DMS79 treated with DMSO at 0.1 percent for 48 hours (cell line): ENCODE measurements around the gene PPP2R2C.

Experiments
- DNase-seq: peaks from one replicate; lab custom pipeline; 2025; lab: John Stamatoyannopoulos, UW

PPP2R2C gene

GRCh38 chr4:6472387-6473263 is at the start of gene PPP2R2C:
PPP2R2C (minus strand) TSS chr4:6472614; CDS start chr4:6472229, 385 bp downstream.
- DNase-seq, result peak; percentile 9

- DNase-seq, result no peak
These were observed 48.6 kb upstream of the PPP2R2C start for GRCh38 chr4:6520978-6521377.

GRCh38 chr4:6520051-6520636 is 47.7 kb upstream of the PPP2R2C start:
- no peak for DNase-seq

GRCh38 chr4:6517171-6517570 is 44.8 kb upstream of the PPP2R2C start:
- DNase-seq, result no peak

GRCh38 chr4:6516762-6517161 is 44.3 kb upstream of the PPP2R2C start:
- DNase-seq, result no peak

GRCh38 chr4:6516281-6516680 is 43.9 kb upstream of the PPP2R2C start:
- no peak for DNase-seq

- no peak for DNase-seq
These were observed 41.3 kb upstream of the PPP2R2C start for GRCh38 chr4:6513678-6514077.

- DNase-seq, result no peak
These were observed 37.2 kb upstream of the PPP2R2C start for GRCh38 chr4:6509587-6509986.

- no peak for DNase-seq
These were observed 34.9 kb upstream of the PPP2R2C start for GRCh38 chr4:6507345-6507744.

- DNase-seq, result no peak
These were observed 34.3 kb upstream of the PPP2R2C start for GRCh38 chr4:6506616-6507140.

- no peak for DNase-seq
These were observed 32.6 kb upstream of the PPP2R2C start for GRCh38 chr4:6504900-6505496.

GRCh38 chr4:6502747-6503465 is 30.5 kb upstream of the PPP2R2C start:
- no peak for DNase-seq

GRCh38 chr4:6502147-6502546 is 29.7 kb upstream of the PPP2R2C start:
- DNase-seq, result no peak

- DNase-seq, result no peak
These were observed 28.8 kb upstream of the PPP2R2C start for GRCh38 chr4:6501171-6501570.

- DNase-seq, result no peak
These were observed 28.2 kb upstream of the PPP2R2C start for GRCh38 chr4:6500481-6501140.

- no peak for DNase-seq
These were observed 26.8 kb upstream of the PPP2R2C start for GRCh38 chr4:6499238-6499600.

GRCh38 chr4:6498511-6499237 is 26.3 kb upstream of the PPP2R2C start:
- DNase-seq, result no peak

- no peak for DNase-seq
These were observed 25.4 kb upstream of the PPP2R2C start for GRCh38 chr4:6497796-6498195.

- DNase-seq, result no peak
These were observed 23.3 kb upstream of the PPP2R2C start for GRCh38 chr4:6495736-6496135.

GRCh38 chr4:6495296-6495590 is 22.8 kb upstream of the PPP2R2C start:
- no peak for DNase-seq
